Breast epithelium (tissue), 4 donors: ENCODE data around the gene PTPN6. TPM values are rescaled to one million over a fixed set of nuclear protein-coding genes. Genes with fewer than 3 reads are reported as not detected.

Experiments used
- DNase-seq, 2 donors: peaks; one replicate each; pipeline ENCODE4 v3.0.0-alpha.2; 2019; ENCODE audit warnings: low spot score in 2 of 2
- H3K27ac ChIP-seq, 2 donors: fragments of 200-600 bp; sonication (generic) in 1 of 2; one replicate each; pipeline ENCODE4 v1.5.1; 2016 to 2019; ENCODE audit warnings: mild to moderate bottlenecking in 1 of 2
- H3K27me3 ChIP-seq, 2 donors: fragments of 200-600 bp; sonication (generic) in 1 of 2; one replicate each; pipeline versions ENCODE4 v1.5.1 to v1.6.0; 2017 to 2019; ENCODE audit warnings: control low read depth in 1 of 2, mild to moderate bottlenecking in 1 of 2
- H3K36me3 ChIP-seq: fragments of 200-600 bp; one replicate; pipeline ENCODE4 v1.5.1; 2019
- H3K4me1 ChIP-seq, 2 donors: fragments of 200-600 bp; sonication (generic); one replicate each; pipeline ENCODE4 v1.5.1; 2016 to 2019; ENCODE audit warnings: control low read depth in 1 of 2
- H3K4me3 ChIP-seq, 3 donors: fragments of 200-600 bp; sonication (generic); 1 replicate in 2 of 3; 2 replicates in 1 of 3; pipeline ENCODE4 v1.5.1; 2016 to 2019; ENCODE audit warnings: mild to moderate bottlenecking in 3 of 3, moderate library complexity in 2 of 3
- H3K9me3 ChIP-seq, 2 donors: fragments of 200-600 bp; sonication (generic) in 1 of 2; one replicate each; pipeline ENCODE4 v1.5.1; 2016 to 2019; ENCODE audit warnings: control low read depth in 1 of 2
- POLR2A ChIP-seq: fragments of 450-650 bp; IDR thresholded peaks from one replicate; pipeline ENCODE4 v1.6.1; 2016; ENCODE audit warnings: antibody characterized with exemption, mild to moderate bottlenecking, moderate library complexity
- POLR2AphosphoS5 ChIP-seq, 3 donors: sonication (generic); formaldehyde crosslinking; IDR thresholded peaks; one replicate each; pipeline ENCODE4 v1.6.1; 2017; ENCODE audit warnings: antibody characterized with exemption in 3 of 3
- intact Hi-C: fragments of 100-400 bp; cut with DNase I; formaldehyde crosslinking; loops from one replicate; pipeline ENCODE4 v1.15.1; 2023; ENCODE audit warnings: low total_unique reads
- total RNA-seq, 3 donors: library from RNA; depleted of rRNA; stranded (reverse); fragments of >200 nt; gene quantifications; one replicate each; pipeline ENCODE4 v1.1.0, GENCODE V29; 2016
- TF ChIP-seq, protein P1 (sequence below), 3 donors: fragments of 450-650 bp; IDR thresholded peaks; one replicate each; pipeline ENCODE4 v1.5.1; 2016 to 2017; ENCODE audit warnings: antibody characterized with exemption in 3 of 3, mild to moderate bottlenecking in 3 of 3, moderate library complexity in 3 of 3

The PTPN6 gene
- total RNA-seq, 3 donors from 2014 or later: 14.7 to 28.0 (median 20.3) TPM

DNA sequence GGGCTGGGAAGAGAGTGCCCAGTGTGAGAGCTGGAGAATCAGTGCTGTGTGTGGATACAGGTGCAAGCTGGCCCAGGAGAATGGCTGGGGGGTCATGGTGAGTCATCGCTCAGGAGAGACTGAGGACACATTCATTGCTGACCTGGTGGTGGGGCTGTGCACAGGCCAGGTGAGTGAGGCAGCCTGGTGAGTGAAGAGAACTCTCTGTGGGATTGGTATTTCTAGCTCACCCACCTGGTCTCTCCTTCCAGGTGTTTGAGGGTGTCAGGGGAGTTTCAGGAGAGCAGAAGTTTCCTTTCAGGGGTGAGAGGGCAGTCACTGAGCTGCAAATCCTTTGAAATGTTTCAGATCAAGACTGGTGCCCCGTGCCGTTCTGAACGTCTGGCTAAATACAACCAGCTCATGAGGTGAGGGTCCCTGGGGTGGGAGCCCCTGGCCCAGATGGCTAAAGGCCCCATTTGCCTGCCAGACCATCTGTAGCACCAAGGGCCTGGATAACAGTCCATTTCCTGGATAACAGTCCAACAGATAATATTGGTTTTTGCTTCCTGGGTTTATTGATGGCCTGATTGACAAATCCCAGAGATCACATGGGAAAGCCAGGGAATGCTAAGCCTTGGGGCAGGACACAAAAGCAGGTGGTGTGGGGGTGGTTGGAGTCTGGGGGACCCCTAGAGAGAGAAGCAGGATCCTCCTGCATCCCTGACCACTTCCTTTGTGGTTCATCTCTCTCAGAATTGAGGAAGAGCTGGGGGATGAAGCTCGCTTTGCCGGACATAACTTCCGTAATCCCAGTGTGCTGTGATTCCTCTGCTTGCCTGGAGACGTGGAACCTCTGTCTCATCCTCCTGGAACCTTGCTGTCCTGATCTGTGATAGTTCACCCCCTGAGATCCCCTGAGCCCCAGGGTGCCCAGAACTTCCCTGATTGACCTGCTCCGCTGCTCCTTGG is 28.9 kb upstream of the PTPN6 start:
- Histone ChIP-seq H3K27me3 (no peaks in the 10 kb centered on the region), H3K27ac (peak overlapping the region in 1 of 2 donors; percentile 7), H3K4me3 (no peak overlapping the region), H3K36me3 (no peaks in the 10 kb centered on the region), H3K4me1 (peaks cover 10 to 20% of the 10 kb centered on the region in 2 donors), H3K9me3 (no peaks in the 10 kb centered on the region)
- no peak for DNase-seq
- intact Hi-C loops: no loop called here
- TF ChIP-seq, protein P1, sequence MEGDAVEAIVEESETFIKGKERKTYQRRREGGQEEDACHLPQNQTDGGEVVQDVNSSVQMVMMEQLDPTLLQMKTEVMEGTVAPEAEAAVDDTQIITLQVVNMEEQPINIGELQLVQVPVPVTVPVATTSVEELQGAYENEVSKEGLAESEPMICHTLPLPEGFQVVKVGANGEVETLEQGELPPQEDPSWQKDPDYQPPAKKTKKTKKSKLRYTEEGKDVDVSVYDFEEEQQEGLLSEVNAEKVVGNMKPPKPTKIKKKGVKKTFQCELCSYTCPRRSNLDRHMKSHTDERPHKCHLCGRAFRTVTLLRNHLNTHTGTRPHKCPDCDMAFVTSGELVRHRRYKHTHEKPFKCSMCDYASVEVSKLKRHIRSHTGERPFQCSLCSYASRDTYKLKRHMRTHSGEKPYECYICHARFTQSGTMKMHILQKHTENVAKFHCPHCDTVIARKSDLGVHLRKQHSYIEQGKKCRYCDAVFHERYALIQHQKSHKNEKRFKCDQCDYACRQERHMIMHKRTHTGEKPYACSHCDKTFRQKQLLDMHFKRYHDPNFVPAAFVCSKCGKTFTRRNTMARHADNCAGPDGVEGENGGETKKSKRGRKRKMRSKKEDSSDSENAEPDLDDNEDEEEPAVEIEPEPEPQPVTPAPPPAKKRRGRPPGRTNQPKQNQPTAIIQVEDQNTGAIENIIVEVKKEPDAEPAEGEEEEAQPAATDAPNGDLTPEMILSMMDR (IDR thresholded peaks at IDR 0.05): no peak
- TF ChIP-seq POLR2AphosphoS5 (IDR thresholded peaks at IDR 0.05) (no peak), POLR2A (no peak)

DNA sequence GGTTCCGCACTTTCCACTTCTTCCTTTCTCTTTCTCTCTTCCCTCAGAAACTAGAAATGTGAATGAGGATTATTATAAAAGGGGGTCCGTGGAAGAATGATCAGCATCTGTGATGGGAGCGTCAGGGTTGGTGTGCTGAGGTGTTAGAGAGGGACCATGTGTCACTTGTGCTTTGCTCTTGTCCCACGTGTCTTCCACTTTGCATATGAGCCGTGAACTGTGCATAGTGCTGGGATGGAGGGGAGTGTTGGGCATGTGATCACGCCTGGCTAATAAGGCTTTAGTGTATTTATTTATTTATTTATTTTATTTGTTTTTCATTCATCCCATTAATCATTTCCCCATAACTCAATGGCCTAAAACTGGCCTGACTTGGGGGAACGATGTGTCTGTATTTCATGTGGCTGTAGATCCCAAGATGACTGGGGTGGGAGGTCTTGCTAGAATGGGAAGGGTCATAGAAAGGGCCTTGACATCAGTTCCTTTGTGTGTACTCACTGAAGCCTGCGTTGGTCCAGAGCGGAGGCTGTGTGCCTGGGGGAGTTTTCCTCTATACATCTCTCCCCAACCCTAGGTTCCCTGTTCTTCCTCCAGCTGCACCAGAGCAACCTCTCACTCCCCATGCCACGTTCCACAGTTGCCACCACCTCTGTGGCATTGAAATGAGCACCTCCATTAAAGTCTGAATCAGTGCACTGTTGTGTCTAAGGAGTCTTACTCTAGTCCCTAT is 28.0 kb upstream of the PTPN6 start:
- intact Hi-C loops: no loop called here
- no peaks in the 10 kb centered on the region for H3K9me3 ChIP-seq
- no peak overlapping the region for H3K4me3 ChIP-seq
- TF ChIP-seq, protein P1 (IDR thresholded peaks at IDR 0.05): no peak
- TF ChIP-seq POLR2AphosphoS5 (IDR thresholded peaks at IDR 0.05): no peak
- no peak for TF ChIP-seq POLR2A
- H3K36me3 ChIP-seq: no peaks in the 10 kb centered on the region
- H3K4me1 ChIP-seq: peaks cover 11 to 20% of the 10 kb centered on the region in 2 donors
- H3K27ac ChIP-seq: no peak overlapping the region
- H3K27me3 ChIP-seq: no peaks in the 10 kb centered on the region
- no peak for DNase-seq

DNA sequence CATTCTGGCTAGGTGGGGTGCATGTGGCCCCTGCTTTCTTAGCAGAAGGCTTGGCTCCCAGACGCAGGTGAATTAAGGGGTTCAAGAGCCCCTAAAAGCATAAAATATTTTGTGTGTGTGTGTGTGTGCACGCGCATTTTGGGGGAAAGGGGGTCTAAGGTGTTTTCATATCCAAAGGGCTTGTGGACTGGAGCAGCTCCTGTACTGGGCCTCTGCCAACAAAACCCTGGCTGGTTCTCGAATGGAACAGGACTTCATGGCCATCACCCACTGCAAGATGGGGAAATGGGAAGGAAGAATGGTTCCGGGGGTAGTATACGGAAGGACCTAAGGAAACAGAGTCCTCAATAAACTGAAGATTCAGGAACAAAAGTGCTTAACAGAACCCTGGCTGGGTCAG is 27.3 kb upstream of the PTPN6 start:
- Histone ChIP-seq H3K27me3 (no peaks in the 10 kb centered on the region), H3K36me3 (no peaks in the 10 kb centered on the region), H3K9me3 (no peaks in the 10 kb centered on the region), H3K27ac (peak overlapping the region; percentile 99), H3K4me1 (peaks cover 11 to 20% of the 10 kb centered on the region in 2 donors), H3K4me3 (no peak overlapping the region)
- TF ChIP-seq, protein P1 (IDR thresholded peaks at IDR 0.05): no peak
- no peak for TF ChIP-seq POLR2AphosphoS5 (IDR thresholded peaks at IDR 0.05)
- no peak for TF ChIP-seq POLR2A
- DNase-seq: no peak
- intact Hi-C loops: no loop called here

- no peak for DNase-seq
- Histone ChIP-seq H3K27ac (peak overlapping the region; percentile 99), H3K4me3 (peak overlapping the region in 2 of 3 donors; percentile 94 to 96), H3K27me3 (no peaks in the 10 kb centered on the region), H3K9me3 (no peaks in the 10 kb centered on the region), H3K4me1 (peaks cover 11 to 24% of the 10 kb centered on the region in 2 donors), H3K36me3 (no peaks in the 10 kb centered on the region)
- intact Hi-C loops: no loop called here
- TF ChIP-seq POLR2AphosphoS5 (IDR thresholded peaks at IDR 0.05) (no peak), POLR2A (no peak)
- TF ChIP-seq, protein P1 (IDR thresholded peaks at IDR 0.05): no peak
Measured at GRCh38 chr12:6925239-6925539, 26.0 kb upstream of the PTPN6 start.
